ENCODE measurements around the gene CSF1.
"Not testable (repeated sequence)": the region's sequence is repeated elsewhere in the genome, so short reads cannot be mapped to it uniquely, and the experiment has no call there.

GRCh38 chr1:109920391-109920790 lies 9.7 kb downstream of the CSF1 start:
- TF ChIP-seq CTCF (conservative IDR thresholded peaks at IDR 0.05 in 1 of 2, IDR thresholded peaks at IDR 0.05 in 1 of 2; ENCODE audit: extremely low read depth in 1 of 2, insufficient read depth in 1 of 2, low read depth in 1 of 2, low read length in 2 of 2); EZH2 (IDR thresholded peaks at IDR 0.05; ENCODE audit: borderline replicate concordance, low read length): not testable (repeated sequence)
